GM19035 (cell line): ENCODE data around the gene MYH8.

ENCODE experiments used
- ATAC-seq: cut with Tn5 transposase; IDR thresholded peaks from one replicate; pipeline ENCODE4 v1.9.1; 2021; ENCODE audit not compliant: unreplicated experiment

Gene MYH8

DNA sequence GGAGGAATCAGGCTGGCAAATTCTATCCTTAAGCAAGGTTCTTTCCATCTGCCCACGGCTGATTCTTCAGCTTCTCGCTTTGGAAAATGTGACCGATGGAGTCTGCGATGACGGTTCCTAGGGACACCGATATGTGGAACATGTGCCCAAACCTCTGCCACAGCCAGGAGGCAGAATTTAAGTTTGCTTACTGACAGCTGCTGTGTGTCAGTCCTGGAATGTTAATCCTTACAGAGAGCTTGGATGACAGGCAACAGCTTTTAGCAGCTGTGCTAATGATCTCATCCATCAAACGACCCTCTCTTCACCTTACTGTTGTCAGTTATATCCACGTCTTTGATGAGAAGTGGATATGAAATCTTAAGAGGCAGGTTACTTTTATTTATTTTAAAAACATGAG, 37.6 kb downstream of the MYH8 start:
- ATAC-seq = no peak

DNA sequence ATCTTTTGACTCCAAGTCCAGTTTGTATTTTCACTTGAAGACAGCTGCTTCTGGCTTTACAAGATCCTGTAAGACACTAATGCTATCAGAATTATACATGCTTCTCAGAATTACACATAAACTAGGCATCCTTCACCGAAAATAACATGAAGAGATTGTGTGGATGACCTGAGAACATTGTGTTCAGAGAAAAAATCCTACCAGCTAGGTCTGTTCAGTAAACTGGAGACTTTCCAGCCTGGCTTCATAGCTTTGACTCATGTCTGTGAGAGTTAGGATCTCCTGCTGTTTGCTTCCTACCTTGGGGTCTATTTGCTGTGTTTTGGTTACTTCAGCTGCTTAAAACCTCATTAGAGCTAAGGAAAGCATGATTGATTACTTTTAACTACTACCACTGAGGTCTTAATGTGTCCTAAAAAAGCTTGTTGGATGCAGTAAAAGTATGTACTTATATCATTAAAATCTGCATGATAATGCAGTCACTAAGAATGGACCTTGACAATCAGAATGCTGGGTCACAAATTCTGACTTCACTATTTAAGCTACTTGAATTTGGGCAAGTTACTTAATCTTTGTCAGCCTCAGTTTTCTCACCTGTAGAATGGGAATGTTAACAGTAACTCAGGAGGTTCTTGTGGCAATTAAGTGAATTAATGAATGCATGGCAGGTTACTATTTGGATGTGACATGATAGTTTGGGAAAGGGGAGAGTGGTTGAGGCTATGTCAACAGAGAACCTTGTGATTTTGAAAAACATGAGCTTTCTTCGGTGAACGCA, 40.9 kb downstream of the MYH8 start:
- no peak for ATAC-seq

DNA sequence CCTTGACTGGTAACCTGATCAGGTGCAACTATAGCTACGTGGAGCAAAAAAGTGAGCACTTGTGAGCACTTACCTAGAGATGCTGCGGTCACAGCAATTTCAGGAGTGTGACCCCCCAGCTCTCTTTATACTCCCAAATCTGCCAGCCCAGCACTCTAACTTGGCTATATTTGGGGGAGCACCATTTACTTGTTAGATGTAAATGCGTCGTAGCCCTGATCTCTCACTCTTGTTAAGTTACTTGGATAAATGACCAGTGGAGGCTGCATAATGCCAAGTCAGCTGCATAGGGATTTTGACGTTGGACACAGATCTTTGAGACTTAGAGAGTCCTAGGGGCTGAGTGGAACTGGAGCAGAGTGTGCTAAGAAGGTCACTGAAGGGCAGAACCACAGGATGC, 48.8 kb downstream of the MYH8 start, which contains the start of gene MYH13:
Gene MYH13 (minus strand): TSS at position 101 of the 400 bp plus-strand sequence. CDS start 8,476 bp downstream, outside the sequence.
- no peak for ATAC-seq

DNA sequence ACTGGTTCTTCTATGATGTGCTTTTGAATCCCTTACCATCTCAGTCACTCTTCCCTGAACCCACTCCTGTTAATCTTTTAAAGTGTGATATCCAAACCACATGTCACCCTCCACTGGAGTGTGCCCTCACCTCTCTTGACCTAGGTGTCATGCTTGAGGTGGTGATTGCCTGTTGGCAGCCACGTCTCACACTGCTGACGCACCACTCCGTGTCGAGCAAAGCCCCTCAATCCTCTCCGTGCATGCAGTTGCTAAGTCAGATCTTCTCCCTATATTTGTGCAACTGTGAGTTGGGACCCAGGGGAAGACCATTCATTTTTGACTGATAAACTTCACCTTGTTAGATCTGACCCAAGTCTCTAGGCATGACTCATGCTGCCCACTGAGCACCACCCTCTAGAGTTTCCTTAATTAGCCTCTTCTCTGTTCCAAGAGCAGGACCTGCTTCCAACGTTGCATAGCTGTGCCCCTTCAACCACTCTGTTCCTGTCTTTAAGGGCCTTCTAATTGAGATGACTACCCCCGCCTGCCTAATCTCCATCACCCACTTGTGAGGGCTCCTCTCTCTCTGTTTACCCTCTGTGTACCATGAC, 51.6 kb downstream of the MYH8 start:
- ATAC-seq = no peak

DNA sequence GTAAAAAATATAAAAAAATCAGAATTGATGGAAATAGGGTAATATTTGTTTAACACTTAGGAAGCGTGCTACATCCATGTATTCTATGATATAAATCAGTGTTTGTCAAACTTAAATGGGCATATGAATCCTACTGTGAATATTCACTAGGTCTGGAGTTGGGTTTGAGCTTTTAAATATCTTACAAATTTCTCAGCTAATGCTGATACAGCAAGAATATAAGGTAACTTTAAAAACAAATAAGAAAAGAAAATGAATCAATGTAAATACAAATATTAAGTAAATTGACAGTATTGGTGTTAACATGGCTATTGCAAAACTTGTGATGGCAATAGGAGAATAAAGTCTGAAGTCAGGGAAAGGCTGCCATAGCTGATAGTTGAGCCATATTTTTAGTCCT, 52.5 kb downstream of the MYH8 start:
- no peak for ATAC-seq

DNA sequence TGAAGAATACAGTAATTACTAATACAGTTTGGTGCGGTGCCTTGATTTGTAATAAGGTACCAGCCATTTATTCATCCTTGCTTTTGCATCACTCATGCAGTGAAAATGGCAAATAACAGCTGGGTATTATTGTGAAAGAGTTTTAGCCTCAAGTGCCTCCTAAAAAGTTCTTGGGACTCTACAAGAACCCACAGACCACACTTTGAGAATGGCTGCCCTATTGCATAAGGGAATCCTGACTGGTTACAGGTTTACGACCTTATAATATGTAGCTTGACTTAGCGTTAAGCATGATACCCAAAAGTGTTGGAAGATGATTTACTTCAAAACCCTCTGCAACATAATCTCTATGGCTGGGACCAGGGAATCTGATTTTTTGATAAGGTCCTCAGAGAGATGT, 53.2 kb downstream of the MYH8 start:
- ATAC-seq = no peak

DNA sequence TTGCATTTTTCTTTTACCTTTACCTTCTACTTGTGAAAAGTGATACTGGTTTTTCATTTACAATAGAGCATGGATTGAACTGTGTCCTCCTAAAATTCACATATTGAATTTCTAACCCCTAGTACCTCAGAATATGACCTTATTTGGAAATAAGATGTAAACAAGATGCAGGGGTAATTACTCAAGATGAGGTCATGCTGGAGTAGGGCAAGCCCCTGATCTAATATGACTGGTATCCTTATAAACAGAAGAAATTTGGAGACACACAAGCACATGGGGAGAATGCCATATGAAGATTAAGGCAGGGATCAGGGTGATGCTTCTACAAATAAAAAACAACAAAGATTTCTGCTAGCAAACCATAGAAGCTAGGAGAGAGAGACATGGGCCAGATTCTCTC, 61.2 kb downstream of the MYH8 start:
- ATAC-seq = no peak

DNA sequence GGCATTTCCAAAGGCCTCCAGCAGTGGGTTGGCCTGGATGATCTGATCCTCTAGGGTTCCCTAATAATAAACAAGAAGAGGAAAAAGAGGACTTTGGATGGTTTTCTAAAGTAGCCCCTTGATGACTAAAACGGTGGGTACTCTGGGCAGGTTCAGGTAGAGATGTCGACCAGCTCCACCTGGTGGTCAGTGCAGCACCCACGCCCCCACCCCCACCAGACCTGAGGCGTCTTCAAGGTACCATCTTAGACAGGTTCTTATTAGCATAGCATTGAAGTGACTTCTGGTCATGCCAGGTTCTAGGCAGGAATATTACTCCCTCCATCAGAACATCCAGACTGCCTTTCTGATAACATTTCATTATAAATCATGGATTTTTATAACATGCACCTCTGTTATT, 64.0 kb downstream of the MYH8 start:
- ATAC-seq = no peak

DNA sequence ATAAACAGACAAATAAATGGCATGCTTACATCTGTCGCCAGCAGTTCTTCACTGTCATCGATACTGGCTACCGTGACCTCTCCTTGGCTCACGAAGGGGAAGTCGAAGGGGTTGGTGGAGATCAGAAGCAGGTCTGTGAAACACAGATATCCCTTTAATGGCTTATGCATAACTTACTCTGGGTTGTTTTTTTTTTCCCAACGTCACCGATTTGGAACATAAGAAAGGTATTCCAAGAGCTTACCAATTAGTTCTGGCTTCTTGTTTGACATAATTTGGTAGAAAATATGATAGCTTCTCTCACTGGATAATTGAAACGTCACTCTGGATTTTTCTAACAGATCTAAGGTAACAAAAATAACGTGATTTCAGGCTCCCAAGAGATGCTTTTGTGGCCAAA, 67.1 kb downstream of the MYH8 start:
- ATAC-seq = no peak

DNA sequence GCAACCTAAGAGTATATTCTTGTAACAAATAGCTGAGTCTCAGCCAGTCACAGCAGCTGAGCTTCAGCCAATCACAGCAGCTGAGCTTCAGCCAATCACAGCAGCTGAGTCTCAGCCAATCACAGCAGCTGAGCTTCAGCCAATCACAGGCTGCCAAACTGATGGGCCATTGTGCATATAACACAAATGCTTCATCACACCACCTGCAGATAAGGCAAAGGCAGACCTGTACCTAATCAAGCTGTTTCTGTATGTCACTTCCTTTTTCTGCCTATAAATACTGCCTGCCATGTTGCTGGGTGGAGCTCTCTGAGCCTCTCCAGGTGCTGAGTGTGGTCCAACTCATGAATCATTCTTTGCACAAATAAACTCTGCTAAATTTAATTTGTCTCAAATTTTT, 68.9 kb downstream of the MYH8 start:
- no peak for ATAC-seq

DNA sequence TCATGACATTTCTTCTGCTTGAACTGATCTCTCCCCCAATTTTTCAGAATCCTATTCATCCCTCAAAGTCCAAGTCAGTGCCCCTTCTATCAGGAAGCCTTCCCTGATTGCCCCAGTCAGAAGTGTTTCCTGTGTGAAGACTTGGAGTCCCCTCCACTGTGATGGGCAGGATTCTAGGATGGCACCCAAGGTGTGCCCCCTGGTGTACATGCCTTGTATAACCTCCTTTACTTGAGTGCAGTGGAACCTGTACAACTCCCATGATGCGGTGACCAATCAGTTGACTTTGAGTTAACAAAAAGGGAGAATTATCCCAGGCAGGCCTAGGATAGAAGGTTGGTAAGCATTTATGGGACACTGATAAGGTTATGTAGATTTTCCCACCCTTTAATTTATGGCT, 72.3 kb downstream of the MYH8 start:
- ATAC-seq = no peak

DNA sequence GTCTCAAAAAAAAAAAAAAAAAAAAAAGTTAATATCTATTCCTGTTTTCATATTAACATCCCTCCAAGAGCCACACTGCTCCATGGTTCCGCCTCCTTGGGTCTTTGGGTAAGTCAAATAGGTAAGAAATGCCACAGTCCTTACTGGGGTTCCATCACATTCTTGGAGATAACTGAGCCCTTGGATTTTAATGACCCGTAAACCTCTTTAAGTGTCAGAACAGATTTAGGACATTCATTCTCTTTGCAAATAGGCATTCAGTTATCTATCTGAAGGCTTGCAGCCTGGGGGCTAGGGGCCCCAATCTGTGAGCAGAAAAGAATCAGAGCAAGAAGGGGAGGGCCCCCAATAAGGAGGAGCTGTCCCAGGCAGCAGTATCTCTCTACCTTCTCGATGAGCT, 76.9 kb downstream of the MYH8 start:
- ATAC-seq = no peak
